Measurements from ENCODE around the gene CGB1.

- TF ChIP-seq, protein P1, sequence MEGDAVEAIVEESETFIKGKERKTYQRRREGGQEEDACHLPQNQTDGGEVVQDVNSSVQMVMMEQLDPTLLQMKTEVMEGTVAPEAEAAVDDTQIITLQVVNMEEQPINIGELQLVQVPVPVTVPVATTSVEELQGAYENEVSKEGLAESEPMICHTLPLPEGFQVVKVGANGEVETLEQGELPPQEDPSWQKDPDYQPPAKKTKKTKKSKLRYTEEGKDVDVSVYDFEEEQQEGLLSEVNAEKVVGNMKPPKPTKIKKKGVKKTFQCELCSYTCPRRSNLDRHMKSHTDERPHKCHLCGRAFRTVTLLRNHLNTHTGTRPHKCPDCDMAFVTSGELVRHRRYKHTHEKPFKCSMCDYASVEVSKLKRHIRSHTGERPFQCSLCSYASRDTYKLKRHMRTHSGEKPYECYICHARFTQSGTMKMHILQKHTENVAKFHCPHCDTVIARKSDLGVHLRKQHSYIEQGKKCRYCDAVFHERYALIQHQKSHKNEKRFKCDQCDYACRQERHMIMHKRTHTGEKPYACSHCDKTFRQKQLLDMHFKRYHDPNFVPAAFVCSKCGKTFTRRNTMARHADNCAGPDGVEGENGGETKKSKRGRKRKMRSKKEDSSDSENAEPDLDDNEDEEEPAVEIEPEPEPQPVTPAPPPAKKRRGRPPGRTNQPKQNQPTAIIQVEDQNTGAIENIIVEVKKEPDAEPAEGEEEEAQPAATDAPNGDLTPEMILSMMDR (IDR thresholded peaks at IDR 0.05; ENCODE audit: low read length) = no peak
- no peak for TF ChIP-seq EZH2phosphoT487 (IDR thresholded peaks at IDR 0.05; ENCODE audit: low read length)
- no peak for TF ChIP-seq EZH2 (optimal IDR thresholded peaks at IDR 0.05; ENCODE audit: low read depth, low read length)
These were observed 19.5 kb downstream of the CGB1 start, which contains the start of gene LHB for GRCh38 chr19:49017041-49017665.
